ENCODE measurements around the gene CDRT15. TPM values are rescaled to one million over a fixed set of nuclear protein-coding genes. Genes with fewer than 3 reads are reported as not detected.
A peak's percentile ranks its signal among the peaks of the same experiment; 100 is the strongest.

CDRT15 gene
- total RNA-seq, 2 donors from 2014 or later = not detected

DNA sequence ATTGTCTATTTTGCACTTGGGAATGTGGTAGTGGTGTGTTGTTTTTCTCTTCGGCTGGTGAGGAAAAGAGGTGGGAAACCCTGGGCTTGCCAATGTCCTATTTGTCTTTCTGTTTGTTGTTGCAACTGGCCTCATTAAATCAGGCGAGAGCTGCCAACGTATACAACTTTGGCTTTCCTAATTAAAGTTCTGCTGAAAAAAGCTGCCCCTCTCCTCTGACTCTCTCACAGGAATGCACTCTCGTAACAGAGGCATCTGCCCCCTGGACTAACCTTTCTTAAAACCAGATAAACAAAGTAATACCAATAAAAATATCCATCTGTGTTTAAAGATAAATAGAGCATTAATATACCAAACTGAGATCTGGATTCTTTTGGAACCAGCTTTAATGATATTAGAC, 7.8 kb downstream of the CDRT15 start:
- no peaks in the 10 kb centered on the region for H3K9me3 ChIP-seq
- TF ChIP-seq, protein P1, sequence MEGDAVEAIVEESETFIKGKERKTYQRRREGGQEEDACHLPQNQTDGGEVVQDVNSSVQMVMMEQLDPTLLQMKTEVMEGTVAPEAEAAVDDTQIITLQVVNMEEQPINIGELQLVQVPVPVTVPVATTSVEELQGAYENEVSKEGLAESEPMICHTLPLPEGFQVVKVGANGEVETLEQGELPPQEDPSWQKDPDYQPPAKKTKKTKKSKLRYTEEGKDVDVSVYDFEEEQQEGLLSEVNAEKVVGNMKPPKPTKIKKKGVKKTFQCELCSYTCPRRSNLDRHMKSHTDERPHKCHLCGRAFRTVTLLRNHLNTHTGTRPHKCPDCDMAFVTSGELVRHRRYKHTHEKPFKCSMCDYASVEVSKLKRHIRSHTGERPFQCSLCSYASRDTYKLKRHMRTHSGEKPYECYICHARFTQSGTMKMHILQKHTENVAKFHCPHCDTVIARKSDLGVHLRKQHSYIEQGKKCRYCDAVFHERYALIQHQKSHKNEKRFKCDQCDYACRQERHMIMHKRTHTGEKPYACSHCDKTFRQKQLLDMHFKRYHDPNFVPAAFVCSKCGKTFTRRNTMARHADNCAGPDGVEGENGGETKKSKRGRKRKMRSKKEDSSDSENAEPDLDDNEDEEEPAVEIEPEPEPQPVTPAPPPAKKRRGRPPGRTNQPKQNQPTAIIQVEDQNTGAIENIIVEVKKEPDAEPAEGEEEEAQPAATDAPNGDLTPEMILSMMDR (IDR thresholded peaks at IDR 0.05) = no peak
- TF ChIP-seq POLR2AphosphoS5 (IDR thresholded peaks at IDR 0.05) (no peak), POLR2A (IDR thresholded peaks at IDR 0.05) (no peak)
- peak overlapping the region in 1 of 2 donors; percentile 0 for H3K27ac ChIP-seq
- DNase-seq (ENCODE audit: low spot score) = no peak
- H3K36me3 ChIP-seq = no peaks in the 10 kb centered on the region
- WGBS = 13% methylated on average over 4 of the region's 4 CpGs
- H3K27me3 ChIP-seq (replicated peaks; ENCODE audit: insufficient read depth) = no peaks in the 10 kb centered on the region
- H3K4me1 ChIP-seq (replicated peaks) = no peaks in the 10 kb centered on the region
- intact Hi-C loops (cut with DNase I) = no loop called here
- H3K4me3 ChIP-seq = no peak overlapping the region

DNA sequence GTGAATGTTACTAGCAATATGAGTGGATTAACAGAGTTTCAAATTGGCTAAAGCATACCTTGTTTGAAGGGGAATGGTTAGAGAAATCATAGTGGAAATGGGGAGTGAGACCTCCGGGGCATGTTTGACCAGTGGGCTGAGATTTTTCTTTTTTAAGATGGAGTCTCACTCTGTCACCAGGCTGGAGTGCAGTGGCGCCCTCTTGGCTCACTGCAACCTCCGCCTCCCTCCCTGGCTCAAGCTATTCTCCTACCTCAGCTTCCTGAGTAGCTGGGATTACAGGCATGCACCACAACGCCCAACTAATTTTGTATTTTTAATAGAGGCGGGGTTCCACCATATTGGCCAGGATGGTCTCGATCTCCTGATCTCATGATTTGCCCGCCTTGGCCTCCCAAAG, 9.6 kb downstream of the CDRT15 start:
- H3K4me1 ChIP-seq (replicated peaks) = no peaks in the 10 kb centered on the region
- no peaks in the 10 kb centered on the region for H3K27me3 ChIP-seq (replicated peaks; ENCODE audit: insufficient read depth)
- intact Hi-C loops (cut with DNase I) = no loop called here
- WGBS = 94% methylated on average over 7 of the region's 7 CpGs
- no peaks in the 10 kb centered on the region for H3K36me3 ChIP-seq
- H3K9me3 ChIP-seq = no peaks in the 10 kb centered on the region
- H3K4me3 ChIP-seq = no peak overlapping the region
- DNase-seq (ENCODE audit: low spot score) = no peak
- TF ChIP-seq POLR2A (IDR thresholded peaks at IDR 0.05) (no peak), POLR2AphosphoS5 (IDR thresholded peaks at IDR 0.05) (no peak)
- TF ChIP-seq, protein P1 (IDR thresholded peaks at IDR 0.05) = no peak
- H3K27ac ChIP-seq = no peak overlapping the region

DNA sequence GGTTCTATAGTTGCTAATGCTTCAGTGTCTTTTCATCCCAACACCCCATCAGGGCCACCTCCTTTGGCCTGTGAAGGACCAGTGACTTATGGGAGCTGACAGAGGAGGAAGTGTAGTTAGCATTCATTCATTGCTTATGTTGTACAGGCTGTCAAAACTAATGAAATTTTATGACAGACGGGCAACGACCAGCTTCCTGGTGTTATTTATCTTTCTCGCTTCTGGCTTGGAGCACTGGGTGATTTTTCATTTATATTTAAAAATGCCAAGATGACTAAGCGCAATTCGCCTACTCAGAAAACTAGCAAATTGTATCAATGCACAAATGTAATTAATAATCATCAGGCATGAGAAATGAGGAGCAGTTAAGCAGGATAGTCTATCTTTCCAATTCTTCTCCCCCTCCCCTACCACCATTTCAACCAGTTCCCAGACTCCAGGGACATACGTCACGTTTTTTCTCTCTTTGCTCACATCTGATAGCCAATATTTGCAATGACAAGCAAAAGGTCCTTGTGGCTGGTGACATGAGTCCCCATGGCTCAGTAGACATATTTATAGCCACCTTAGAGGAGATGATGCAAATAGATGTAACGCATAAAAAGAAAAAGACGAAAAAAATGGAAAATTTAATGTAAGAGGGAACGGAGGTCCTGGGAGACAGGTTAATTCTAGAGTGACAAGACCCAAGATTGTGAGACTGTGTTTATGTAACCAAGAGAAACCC, 11.2 kb downstream of the CDRT15 start:
- intact Hi-C loops (cut with DNase I) = no loop called here

DNA sequence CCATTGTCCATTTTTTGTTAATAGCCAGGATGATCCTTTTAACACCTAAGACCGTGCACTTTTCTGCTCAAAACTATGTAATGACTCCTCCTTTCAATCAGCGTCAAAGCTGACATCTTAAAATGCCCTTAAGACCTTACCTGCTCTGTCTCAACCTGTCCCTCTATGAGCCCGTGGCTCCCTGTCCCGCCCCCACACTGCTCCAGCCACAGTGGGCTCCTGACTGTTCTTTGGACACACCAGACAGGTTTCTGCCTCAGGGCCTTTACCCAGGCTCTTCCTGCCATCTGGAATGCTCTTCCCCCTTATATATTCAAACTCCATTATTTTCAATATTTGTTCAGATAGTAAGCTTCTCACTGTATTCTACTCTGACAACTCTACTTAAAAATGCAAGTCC, 14.1 kb downstream of the CDRT15 start:
- no peak for TF ChIP-seq POLR2A (IDR thresholded peaks at IDR 0.05)
- TF ChIP-seq, protein P1 (IDR thresholded peaks at IDR 0.05) = no peak
- TF ChIP-seq POLR2AphosphoS5 (IDR thresholded peaks at IDR 0.05) = no peak
- Histone ChIP-seq H3K4me3 (no peak overlapping the region), H3K9me3 (no peaks in the 10 kb centered on the region), H3K36me3 (no peaks in the 10 kb centered on the region), H3K4me1 (replicated peaks) (no peaks in the 10 kb centered on the region), H3K27me3 (replicated peaks; ENCODE audit: insufficient read depth) (no peaks in the 10 kb centered on the region), H3K27ac (no peak overlapping the region)
- 77% methylated on average over 4 of the region's 4 CpGs for WGBS
- intact Hi-C loops (cut with DNase I) = no loop called here
- DNase-seq (ENCODE audit: low spot score) = no peak

More for the DNA sequence above, 11.2 kb downstream of the CDRT15 start:
- WGBS = 76% methylated on average over 10 of the region's 10 CpGs
- H3K27ac ChIP-seq = no peak overlapping the region
- H3K9me3 ChIP-seq = no peaks in the 10 kb centered on the region
- DNase-seq (ENCODE audit: low spot score) = no peak
- H3K4me1 ChIP-seq (replicated peaks) = no peaks in the 10 kb centered on the region
- H3K27me3 ChIP-seq (replicated peaks; ENCODE audit: insufficient read depth) = no peaks in the 10 kb centered on the region
- no peaks in the 10 kb centered on the region for H3K36me3 ChIP-seq
- TF ChIP-seq POLR2AphosphoS5 (IDR thresholded peaks at IDR 0.05) = no peak
- TF ChIP-seq, protein P1 (IDR thresholded peaks at IDR 0.05) = no peak
- TF ChIP-seq POLR2A (IDR thresholded peaks at IDR 0.05) = no peak
- H3K4me3 ChIP-seq = no peak overlapping the region

DNA sequence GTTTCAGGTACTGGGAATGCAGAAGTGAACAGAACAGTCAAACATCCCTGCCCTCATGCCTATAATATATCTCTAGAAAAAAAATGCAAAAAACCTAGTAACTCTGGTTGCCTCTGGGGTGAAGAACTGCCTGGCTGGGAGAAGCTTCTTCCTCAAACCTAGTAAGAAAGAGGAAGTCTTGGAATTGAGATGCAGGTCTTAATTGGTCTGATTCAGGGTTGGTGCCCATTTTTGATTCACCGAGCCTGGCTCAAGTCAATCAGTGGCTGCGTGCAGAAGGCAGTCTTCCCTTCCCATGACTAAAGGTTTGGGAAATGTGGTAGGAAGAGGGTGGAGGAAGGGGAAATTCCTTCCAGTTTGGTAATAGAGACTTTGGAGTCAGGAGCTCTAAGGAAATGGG, 22.4 kb downstream of the CDRT15 start:
- WGBS = 98% methylated on average over 2 of the region's 2 CpGs
- Histone ChIP-seq H3K9me3 (no peaks in the 10 kb centered on the region), H3K36me3 (no peaks in the 10 kb centered on the region), H3K4me1 (replicated peaks) (no peaks in the 10 kb centered on the region), H3K27ac (no peak overlapping the region), H3K27me3 (replicated peaks; ENCODE audit: insufficient read depth) (no peaks in the 10 kb centered on the region), H3K4me3 (no peak overlapping the region)
- TF ChIP-seq POLR2A (IDR thresholded peaks at IDR 0.05) (no peak), POLR2AphosphoS5 (IDR thresholded peaks at IDR 0.05) (no peak)
- TF ChIP-seq, protein P1 (IDR thresholded peaks at IDR 0.05) = no peak
- no peak for DNase-seq (ENCODE audit: low spot score)
- intact Hi-C loops (cut with DNase I) = no loop called here
